HUDEP-2 (cell line): ENCODE data around the gene RNF149.

Experiments
- DNase-seq, 76 experiments: peaks; one replicate each; lab custom pipeline; 2025; ENCODE audit not compliant: unreplicated experiment in 76 of 76; lab: John Stamatoyannopoulos, UW

Gene RNF149

GRCh38 chr2:101300164-101300563 lies 8.3 kb downstream of the RNF149 start:
- DNase-seq: no peak

- DNase-seq: no peak
Observed at GRCh38 chr2:101299604-101300003, 8.9 kb downstream of the RNF149 start.

DNA sequence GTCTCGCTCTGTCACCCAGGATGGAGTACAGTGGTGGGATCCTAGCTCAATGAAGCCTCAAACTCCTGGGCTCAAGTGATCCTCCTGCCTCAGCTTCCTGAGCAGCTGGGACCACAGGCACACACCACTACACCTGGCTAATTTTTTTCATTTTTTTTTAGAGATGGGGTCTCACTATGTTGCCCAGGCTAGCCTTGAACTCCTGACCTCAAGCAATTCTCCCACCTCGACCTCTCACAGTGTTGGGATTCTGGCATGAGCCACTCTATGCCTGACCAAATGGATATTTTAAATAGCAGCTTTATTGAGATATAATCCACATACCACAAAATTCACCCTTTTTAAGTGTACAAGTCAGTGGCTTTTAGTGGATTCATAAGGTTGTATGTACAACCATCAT lies 11.1 kb downstream of the RNF149 start:
- no peak for DNase-seq

- no peak for DNase-seq
Observed at GRCh38 chr2:101296371-101296770, 12.1 kb downstream of the RNF149 start.

- no peak for DNase-seq
Observed at GRCh38 chr2:101295895-101296294, 12.6 kb downstream of the RNF149 start.

DNA sequence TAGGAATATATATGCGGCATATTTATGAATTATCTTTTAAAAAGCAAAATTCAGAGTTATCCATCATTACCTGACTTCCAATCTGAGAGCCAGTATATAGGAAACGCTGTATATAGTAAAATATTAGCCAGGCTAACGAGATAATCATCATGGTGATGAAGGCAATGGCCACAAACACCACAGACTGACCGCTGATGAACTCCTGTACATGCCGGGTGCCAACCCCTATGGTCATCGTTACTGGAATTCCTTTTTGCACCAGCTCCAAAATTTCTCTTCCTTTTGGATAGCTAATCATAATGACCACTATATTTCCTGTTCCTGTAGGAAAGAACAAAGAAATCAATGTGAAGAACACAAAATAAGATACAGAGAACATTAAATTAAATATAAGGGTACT lies 13.6 kb downstream of the RNF149 start:
- DNase-seq: no peak

DNA sequence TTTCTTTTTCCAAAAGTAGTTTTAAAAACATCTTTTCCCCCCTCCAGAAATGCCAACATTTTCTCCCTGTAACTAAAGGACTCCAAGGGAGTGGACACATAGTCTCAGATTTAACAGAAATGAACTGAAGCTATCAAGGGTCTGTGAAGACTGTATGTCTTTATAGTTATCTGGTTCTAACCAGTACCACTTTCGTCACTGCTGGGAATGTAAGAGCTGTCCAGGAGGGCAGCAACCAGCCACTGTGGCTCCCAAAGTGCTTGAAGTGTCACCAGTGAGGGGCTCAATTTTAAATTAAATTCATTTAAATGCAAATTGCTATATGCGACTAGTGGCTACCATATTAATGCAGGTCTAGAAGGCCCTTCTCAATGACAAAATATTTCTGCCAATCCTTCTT lies 15.0 kb downstream of the RNF149 start:
- no peak for DNase-seq

GRCh38 chr2:101291973-101292372 lies 16.5 kb downstream of the RNF149 start:
- DNase-seq: no peak

DNA sequence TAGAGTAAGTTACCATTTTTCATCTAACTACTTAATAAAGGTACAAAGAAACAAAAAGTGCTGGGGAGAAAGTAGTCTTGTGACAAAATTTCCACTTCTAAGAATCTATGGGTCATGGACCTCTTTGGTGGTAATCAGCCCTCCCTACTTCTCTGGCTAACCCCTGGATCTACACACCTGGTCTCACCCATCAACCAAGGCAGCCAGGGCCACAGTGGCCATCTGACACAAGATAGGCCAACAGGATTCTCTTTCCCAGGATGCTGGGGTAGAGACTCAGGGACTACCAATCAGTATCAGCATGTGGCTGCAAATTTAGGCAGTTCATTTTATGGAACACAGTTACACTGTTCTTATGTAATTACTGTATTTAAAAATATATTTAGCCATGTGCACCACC lies 17.8 kb downstream of the RNF149 start:
- DNase-seq: no peak

GRCh38 chr2:101287303-101287702 lies 21.2 kb downstream of the RNF149 start:
- DNase-seq: no peak

GRCh38 chr2:101286684-101287083 lies 21.8 kb downstream of the RNF149 start:
- DNase-seq: no peak

- no peak for DNase-seq
Observed at GRCh38 chr2:101282980-101283379, 25.5 kb downstream of the RNF149 start.

DNA sequence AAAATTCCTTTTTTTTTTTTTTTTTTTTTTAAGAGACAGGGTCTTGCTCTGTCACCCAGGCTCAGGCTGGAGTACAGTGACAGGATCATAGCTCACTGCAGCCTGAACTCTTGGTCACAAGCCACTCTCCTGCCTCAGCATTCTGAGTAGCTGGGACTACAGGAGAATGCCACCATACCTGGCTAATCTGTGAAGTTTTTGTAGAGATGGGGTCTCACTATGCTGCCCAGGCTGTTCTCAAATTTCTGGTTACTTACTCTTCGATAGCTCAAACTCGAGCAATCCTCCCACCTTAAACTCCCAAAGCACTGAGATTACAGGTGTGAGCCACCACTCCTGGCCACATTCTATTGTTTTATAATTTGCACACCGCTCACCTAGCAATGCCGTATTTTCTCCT lies 27.0 kb downstream of the RNF149 start:
- DNase-seq: no peak

DNA sequence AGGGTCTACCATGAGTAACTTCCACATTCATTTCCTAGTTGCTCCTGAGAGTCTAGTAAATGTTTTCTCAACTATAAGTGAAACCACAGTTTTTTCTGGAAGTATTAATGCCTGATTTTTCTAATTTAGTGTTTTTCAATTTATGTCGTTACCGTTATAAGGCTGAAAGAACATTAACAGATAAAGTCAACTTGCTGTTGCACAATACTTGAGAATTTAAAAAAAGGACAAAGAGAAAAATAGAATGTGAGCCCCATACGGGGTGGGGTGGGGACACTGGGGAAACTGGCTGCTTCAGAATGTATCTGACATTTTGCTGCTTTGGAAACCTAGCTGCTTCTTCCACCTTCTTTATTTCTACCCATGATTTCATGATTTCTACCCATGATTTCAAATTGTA lies 29.6 kb downstream of the RNF149 start:
- no peak for DNase-seq

DNA sequence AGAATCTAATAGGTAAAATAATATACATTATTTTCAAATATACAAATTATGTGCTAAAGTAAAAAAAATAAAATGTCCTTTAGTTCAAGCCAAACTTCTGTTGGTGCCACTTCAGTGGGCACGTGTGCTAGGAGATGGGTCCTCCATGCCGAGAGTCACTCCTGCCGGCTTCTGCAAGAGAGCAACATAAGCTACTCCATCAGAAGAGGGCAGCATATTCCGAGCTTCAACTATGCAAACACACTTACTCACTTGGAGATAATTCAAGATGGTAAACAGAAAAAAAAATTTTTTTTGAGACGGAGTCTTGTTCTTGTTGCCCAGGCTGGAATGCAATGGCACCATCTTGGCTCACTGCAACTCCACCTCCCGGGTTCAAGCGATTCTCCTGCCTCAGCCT lies 31.4 kb downstream of the RNF149 start:
- no peak for DNase-seq

- DNase-seq: no peak
Observed at GRCh38 chr2:101274142-101274541, 34.4 kb downstream of the RNF149 start.

DNA sequence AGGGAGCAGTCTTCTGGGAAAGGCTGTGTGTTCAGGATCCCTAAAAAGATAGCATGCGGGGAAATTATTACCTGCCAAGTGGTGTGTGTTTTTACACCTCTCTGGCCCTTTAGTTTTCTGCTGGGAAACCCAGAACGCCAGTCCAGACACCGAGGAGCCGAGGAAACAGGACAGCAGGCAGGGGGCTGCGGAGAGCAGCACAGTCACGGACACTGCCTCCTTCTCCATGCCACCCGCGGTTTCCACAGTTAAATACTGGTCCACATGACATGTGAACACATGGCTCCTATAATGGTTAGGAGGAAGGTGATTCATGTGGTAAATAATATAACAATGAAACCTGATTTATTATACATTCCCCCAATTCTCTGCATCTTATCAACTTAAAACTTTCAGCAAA lies 35.4 kb downstream of the RNF149 start:
- DNase-seq: no peak

- no peak for DNase-seq
Observed at GRCh38 chr2:101272045-101272784, 36.3 kb downstream of the RNF149 start.

DNA sequence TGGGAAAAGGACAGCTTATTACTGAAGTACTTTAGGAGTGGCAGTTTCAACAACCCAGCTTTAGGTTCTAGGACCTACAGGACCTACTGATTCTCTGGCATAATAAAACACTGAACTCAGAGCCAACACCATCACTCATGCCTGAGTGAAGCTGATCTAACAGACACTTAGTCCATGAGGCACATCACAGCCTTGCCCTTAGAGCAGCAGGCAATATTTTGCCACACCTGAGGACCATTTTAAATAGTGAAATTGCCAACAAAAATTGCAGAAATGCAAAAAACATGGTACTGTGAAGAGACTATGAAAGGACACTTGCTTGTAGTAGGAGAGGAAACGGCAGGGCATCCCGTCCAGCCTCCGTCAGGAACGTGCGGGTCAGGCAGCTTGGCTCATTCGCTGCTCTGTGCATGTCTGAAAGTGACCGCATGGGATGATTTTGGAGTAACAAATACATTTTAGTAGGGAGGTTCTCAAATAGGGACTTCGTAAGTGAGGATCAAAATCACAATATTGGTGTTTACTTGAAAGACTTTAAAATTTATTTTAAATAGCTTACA lies 37.7 kb downstream of the RNF149 start:
- no peak for DNase-seq

DNA sequence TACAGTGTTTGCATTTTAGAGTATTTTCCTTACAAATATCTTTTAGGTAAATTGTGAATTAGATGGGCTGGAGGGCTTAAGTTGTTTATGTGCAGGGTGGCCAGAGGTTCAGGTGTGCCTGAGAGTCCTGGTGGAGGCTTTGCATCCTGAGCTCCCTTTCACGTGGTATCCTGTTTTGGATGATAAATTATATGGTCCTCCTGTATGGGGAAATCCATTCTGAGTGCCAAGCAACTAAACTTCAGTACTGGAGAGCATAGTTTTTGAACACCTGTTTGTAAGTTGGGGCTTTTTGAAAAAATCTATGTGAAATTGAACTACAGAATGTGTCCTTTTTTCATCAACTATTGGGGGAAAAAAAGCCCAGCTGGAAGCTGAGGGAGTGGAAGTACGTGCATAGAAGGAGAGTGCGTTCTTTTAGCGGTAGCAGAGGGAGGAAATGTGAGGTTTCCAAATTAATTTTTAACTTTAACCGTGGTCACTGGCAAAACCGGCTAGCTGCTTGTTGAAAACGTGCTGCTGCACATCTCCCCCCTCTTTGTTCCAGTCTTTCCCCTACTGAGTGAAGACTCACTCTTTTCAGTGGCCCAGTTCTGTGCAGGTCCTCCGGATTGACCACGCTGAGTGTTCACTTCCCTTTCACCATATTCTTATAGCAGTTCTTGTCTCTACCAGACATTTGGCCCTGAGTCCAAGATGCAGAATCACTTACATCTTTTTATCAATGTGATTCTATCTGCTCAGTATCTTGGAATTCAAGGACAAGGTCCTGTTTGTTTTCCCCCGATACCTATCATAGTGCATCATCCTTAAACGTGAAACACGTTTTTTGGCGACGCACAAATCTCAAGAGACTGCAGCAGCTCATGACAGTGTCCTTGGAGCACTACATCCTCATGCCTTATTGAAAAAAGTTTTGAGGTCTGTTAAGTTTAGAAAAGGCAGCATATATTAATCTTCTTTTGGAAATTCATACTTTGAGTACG lies 40.5 kb downstream of the RNF149 start:
- peak in 1 of 76 experiments; percentile 2 for DNase-seq

GRCh38 chr2:101265893-101266499 lies 42.5 kb downstream of the RNF149 start:
- DNase-seq: no peak
